HEK293 (cell line): ENCODE results near the gene ADM2.

Experiments used
- CTCF ChIA-PET: fragments of 350-600 bp; formaldehyde crosslinking; extraction: SDS; loops from one replicate; lab custom pipeline; 2021; ENCODE audit warnings: antibody characterized with exemption; lab: Yijun Ruan, JAX
- POLR2A ChIA-PET: fragments of 300-600 bp; formaldehyde crosslinking; extraction: SDS; loops from one replicate; lab custom pipeline; 2020; ENCODE audit warnings: antibody characterized with exemption, inconsistent platforms; lab: Yijun Ruan, JAX
- H3K27ac ChIP-seq: fragments of 200-500 bp; sonication (Bioruptor generic); 2 replicates; pipeline ENCODE4 v1.5.1; 2014; ENCODE audit warnings: low read depth, low read length, control low read depth, inconsistent platforms; ENCODE audit errors: extremely low read depth
- H3K36me3 ChIP-seq, 2 experiments: fragments of 200-500 bp in 1 of 2; sonication (Bioruptor generic) in 1 of 2; 1 replicate in 1 of 2; 2 replicates in 1 of 2; pipeline ENCODE4 v1.5.1; 2014 to 2017; ENCODE audit warnings: inconsistent platforms in 2 of 2, low read length in 2 of 2; ENCODE audit not compliant: control insufficient read depth in 2 of 2, insufficient read depth in 1 of 2
- H3K4me1 ChIP-seq: fragments of 200-500 bp; sonication (Bioruptor generic); 2 replicates; pipeline ENCODE4 v1.5.1; 2014; ENCODE audit warnings: mild to moderate bottlenecking, low read length, inconsistent platforms; ENCODE audit not compliant: control insufficient read depth, insufficient read depth
- H3K4me3 ChIP-seq: 2 replicates; pipeline ENCODE4 v1.5.1; 2011; ENCODE audit warnings: low read depth, mild to moderate bottlenecking, control low read depth, low read length, moderate library complexity
- H3K9me3 ChIP-seq: fragments of 200-500 bp; sonication (Bioruptor generic); 2 replicates; pipeline ENCODE4 v1.5.1; 2014; ENCODE audit warnings: low read depth, low read length, inconsistent platforms; ENCODE audit not compliant: control insufficient read depth, insufficient read depth
- EGR2 ChIP-seq: fragments of 450-650 bp; formaldehyde crosslinking; IDR thresholded peaks from 2 replicates; pipeline ENCODE4 v1.5.1; 2016; ENCODE audit warnings: low read depth, missing biosample characterization, missing genetic modification characterization
- GLIS1 ChIP-seq: fragments of 450-650 bp; formaldehyde crosslinking; IDR thresholded peaks from 2 replicates; pipeline ENCODE4 v1.5.1; 2016; ENCODE audit warnings: missing biosample characterization, missing genetic modification characterization
- HOXD13 ChIP-seq: sonication (generic); formaldehyde crosslinking; IDR thresholded peaks from 2 replicates; pipeline ENCODE4 v1.8.0; 2022; ENCODE audit warnings: missing genetic modification reagents, borderline replicate concordance
- OSR2 ChIP-seq: fragments of 450-650 bp; formaldehyde crosslinking; IDR thresholded peaks from 2 replicates; pipeline ENCODE4 v1.5.1; 2016; ENCODE audit warnings: missing biosample characterization, missing genetic modification characterization
- ZBTB44 ChIP-seq: fragments of 450-650 bp; IDR thresholded peaks from 2 replicates; pipeline ENCODE4 v1.5.1; 2018; ENCODE audit warnings: missing biosample characterization, mild to moderate bottlenecking, missing genetic modification characterization
- ZBTB48 ChIP-seq: fragments of 450-650 bp; formaldehyde crosslinking; IDR thresholded peaks from 2 replicates; pipeline ENCODE4 v1.5.1; 2016; ENCODE audit warnings: missing biosample characterization, missing genetic modification characterization
- ZFHX2 ChIP-seq: fragments of 450-650 bp; formaldehyde crosslinking; conservative IDR thresholded peaks from 2 replicates; pipeline ENCODE4 v1.5.1; 2016; ENCODE audit warnings: missing biosample characterization, missing genetic modification characterization
- ZFP69B ChIP-seq: fragments of 450-650 bp; formaldehyde crosslinking; IDR thresholded peaks from 2 replicates; pipeline ENCODE4 v1.5.1; 2016; ENCODE audit warnings: missing biosample characterization, missing genetic modification characterization
- ZIC2 ChIP-seq: fragments of 450-650 bp; formaldehyde crosslinking; IDR thresholded peaks from 2 replicates; pipeline ENCODE4 v1.5.1; 2016; ENCODE audit warnings: missing biosample characterization, missing genetic modification characterization
- ZNF223 ChIP-seq: fragments of 450-650 bp; formaldehyde crosslinking; IDR thresholded peaks from 2 replicates; pipeline ENCODE4 v1.5.1; 2016; ENCODE audit warnings: missing biosample characterization, missing genetic modification characterization
- ZNF248 ChIP-seq: fragments of 450-650 bp; formaldehyde crosslinking; IDR thresholded peaks from 2 replicates; pipeline ENCODE4 v1.5.1; 2017; ENCODE audit warnings: missing biosample characterization, missing genetic modification characterization
- ZNF26 ChIP-seq: fragments of 450-650 bp; formaldehyde crosslinking; IDR thresholded peaks from 2 replicates; pipeline ENCODE4 v1.5.1; 2016; ENCODE audit warnings: missing biosample characterization, missing genetic modification characterization
- ZNF37A ChIP-seq: fragments of 450-650 bp; IDR thresholded peaks from 2 replicates; pipeline ENCODE4 v1.5.1; 2018; ENCODE audit warnings: missing biosample characterization, missing genetic modification characterization
- ZNF416 ChIP-seq: fragments of 450-650 bp; formaldehyde crosslinking; IDR thresholded peaks from 2 replicates; pipeline ENCODE4 v1.5.1; 2016; ENCODE audit warnings: missing biosample characterization, missing genetic modification characterization
- ZNF473 ChIP-seq: fragments of 450-650 bp; formaldehyde crosslinking; IDR thresholded peaks from 2 replicates; pipeline ENCODE4 v1.5.1; 2017; ENCODE audit warnings: missing biosample characterization, missing genetic modification characterization
- ZNF544 ChIP-seq: fragments of 450-650 bp; formaldehyde crosslinking; IDR thresholded peaks from 2 replicates; pipeline ENCODE4 v1.5.0; 2017; ENCODE audit warnings: missing biosample characterization, missing genetic modification characterization
- ZNF548 ChIP-seq: fragments of 450-650 bp; formaldehyde crosslinking; IDR thresholded peaks from 2 replicates; pipeline ENCODE4 v1.5.1; 2016; ENCODE audit warnings: missing biosample characterization, missing genetic modification characterization
- ZNF560 ChIP-seq: fragments of 450-650 bp; formaldehyde crosslinking; IDR thresholded peaks from 2 replicates; pipeline ENCODE4 v1.5.1; 2017; ENCODE audit warnings: missing biosample characterization, missing genetic modification characterization, borderline replicate concordance
- ZNF610 ChIP-seq: fragments of 450-650 bp; formaldehyde crosslinking; IDR thresholded peaks from 2 replicates; pipeline ENCODE4 v1.5.1; 2016; ENCODE audit warnings: missing biosample characterization, missing genetic modification characterization, borderline replicate concordance
- ZNF624 ChIP-seq: fragments of 450-650 bp; formaldehyde crosslinking; IDR thresholded peaks from 2 replicates; pipeline ENCODE4 v1.5.1; 2017; ENCODE audit warnings: missing biosample characterization, missing genetic modification characterization
- ZNF701 ChIP-seq: fragments of 450-650 bp; formaldehyde crosslinking; IDR thresholded peaks from 2 replicates; pipeline ENCODE4 v1.5.1; 2016; ENCODE audit warnings: missing biosample characterization, missing genetic modification characterization
- ZNF777 ChIP-seq: fragments of 450-650 bp; formaldehyde crosslinking; IDR thresholded peaks from 2 replicates; pipeline ENCODE4 v1.5.1; 2017; ENCODE audit warnings: missing biosample characterization, missing genetic modification characterization, borderline replicate concordance
- TF ChIP-seq, protein P1 (sequence below): fragments of 450-650 bp; formaldehyde crosslinking; IDR thresholded peaks from 2 replicates; pipeline ENCODE4 v1.5.1; 2016; ENCODE audit warnings: missing biosample characterization, missing genetic modification characterization
- TF ChIP-seq, protein P2 (sequence below): fragments of 450-650 bp; formaldehyde crosslinking; IDR thresholded peaks from 2 replicates; pipeline ENCODE4 v1.5.1; 2016; ENCODE audit warnings: missing biosample characterization, missing genetic modification characterization

Gene ADM2

GRCh38 chr22:50517495-50518260 lies 36.3 kb downstream of the ADM2 start:
- ChIA-PET CTCF (interaction anchor here (0.7 to 1.9 kb wide), 2 partner anchors 8 to 11 kb away, joined by 3 to 13 read pairs; partner anchors contain the start of gene SCO2), POLR2A (interaction anchor here (1.0 to 3.2 kb wide), 2 partner anchors 8 to 9 kb away, joined by 5 to 12 read pairs; partner anchors contain the start of genes LMF2, NCAPH2 and SCO2)
- no peak overlapping the region for H3K4me3 ChIP-seq
- H3K9me3 ChIP-seq, result no peaks in the 10 kb centered on the region
- H3K27ac ChIP-seq, result no peak overlapping the region
- TF ChIP-seq ZIC2 (tag by site-specific recombination) (peak; percentile 52; the same call in 1 of the 2 replicates), ZNF701 (no peak), ZNF544 (tag by site-specific recombination) (no peak), ZNF624 (tag by site-specific recombination) (no peak), ZNF777 (tag by site-specific recombination) (no peak), ZNF416 (tag by site-specific recombination) (no peak), EGR2 (tag by site-specific recombination) (peak; percentile 57; the same call in 1 of the 2 replicates), ZNF548 (no peak), ZNF610 (tag by site-specific recombination) (no peak), ZNF37A (tag by site-specific recombination) (no peak), GLIS1 (tag by site-specific recombination) (peak; percentile 66; the same call in 1 of the 2 replicates), ZFHX2 (tag by site-specific recombination) (peak; percentile 42)
- TF ChIP-seq, protein P1, sequence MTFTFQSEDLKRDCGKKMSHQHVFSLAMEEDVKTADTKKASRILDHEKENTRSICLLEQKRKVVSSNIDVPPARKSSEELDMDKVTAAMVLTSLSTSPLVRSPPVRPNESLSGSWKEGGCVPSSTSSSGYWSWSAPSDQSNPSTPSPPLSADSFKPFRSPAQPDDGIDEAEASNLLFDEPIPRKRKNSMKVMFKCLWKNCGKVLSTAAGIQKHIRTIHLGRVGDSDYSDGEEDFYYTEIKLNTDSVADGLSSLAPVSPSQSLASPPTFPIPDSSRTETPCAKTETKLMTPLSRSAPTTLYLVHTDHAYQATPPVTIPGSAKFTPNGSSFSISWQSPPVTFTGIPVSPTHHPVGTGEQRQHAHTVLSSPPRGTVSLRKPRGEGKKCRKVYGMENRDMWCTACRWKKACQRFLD (tag by site-specific recombination), result no peak
- TF ChIP-seq, protein P2, sequence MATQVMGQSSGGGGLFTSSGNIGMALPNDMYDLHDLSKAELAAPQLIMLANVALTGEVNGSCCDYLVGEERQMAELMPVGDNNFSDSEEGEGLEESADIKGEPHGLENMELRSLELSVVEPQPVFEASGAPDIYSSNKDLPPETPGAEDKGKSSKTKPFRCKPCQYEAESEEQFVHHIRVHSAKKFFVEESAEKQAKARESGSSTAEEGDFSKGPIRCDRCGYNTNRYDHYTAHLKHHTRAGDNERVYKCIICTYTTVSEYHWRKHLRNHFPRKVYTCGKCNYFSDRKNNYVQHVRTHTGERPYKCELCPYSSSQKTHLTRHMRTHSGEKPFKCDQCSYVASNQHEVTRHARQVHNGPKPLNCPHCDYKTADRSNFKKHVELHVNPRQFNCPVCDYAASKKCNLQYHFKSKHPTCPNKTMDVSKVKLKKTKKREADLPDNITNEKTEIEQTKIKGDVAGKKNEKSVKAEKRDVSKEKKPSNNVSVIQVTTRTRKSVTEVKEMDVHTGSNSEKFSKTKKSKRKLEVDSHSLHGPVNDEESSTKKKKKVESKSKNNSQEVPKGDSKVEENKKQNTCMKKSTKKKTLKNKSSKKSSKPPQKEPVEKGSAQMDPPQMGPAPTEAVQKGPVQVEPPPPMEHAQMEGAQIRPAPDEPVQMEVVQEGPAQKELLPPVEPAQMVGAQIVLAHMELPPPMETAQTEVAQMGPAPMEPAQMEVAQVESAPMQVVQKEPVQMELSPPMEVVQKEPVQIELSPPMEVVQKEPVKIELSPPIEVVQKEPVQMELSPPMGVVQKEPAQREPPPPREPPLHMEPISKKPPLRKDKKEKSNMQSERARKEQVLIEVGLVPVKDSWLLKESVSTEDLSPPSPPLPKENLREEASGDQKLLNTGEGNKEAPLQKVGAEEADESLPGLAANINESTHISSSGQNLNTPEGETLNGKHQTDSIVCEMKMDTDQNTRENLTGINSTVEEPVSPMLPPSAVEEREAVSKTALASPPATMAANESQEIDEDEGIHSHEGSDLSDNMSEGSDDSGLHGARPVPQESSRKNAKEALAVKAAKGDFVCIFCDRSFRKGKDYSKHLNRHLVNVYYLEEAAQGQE (tag by site-specific recombination), result no peak
- peaks cover 2 to 78% of the 10 kb centered on the region in 2 experiments; a peak in 2 of 3 replicates for H3K36me3 ChIP-seq
- no peaks in the 10 kb centered on the region for H3K4me1 ChIP-seq

- Histone ChIP-seq H3K36me3 (peaks cover 0 to 82% of the 10 kb centered on the region in 2 experiments; a peak in 2 of 3 replicates), H3K4me3 (no peak overlapping the region), H3K4me1 (no peaks in the 10 kb centered on the region), H3K27ac (no peak overlapping the region), H3K9me3 (no peaks in the 10 kb centered on the region)
- TF ChIP-seq ZNF473 (tag by site-specific recombination) (no peak), ZBTB44 (tag by site-specific recombination) (no peak), ZNF223 (tag by site-specific recombination) (no peak), OSR2 (no peak), HOXD13 (CRISPR knock-in tag) (no peak), ZFP69B (no peak), ZBTB48 (no peak), ZNF26 (no peak), ZNF560 (tag by site-specific recombination) (no peak), ZNF701 (no peak), ZNF248 (tag by site-specific recombination) (no peak)
- CTCF ChIA-PET, result interaction anchor here (0.7 to 1.4 kb wide), 2 partner anchors 12 to 44 kb away, joined by 3 read pairs; partner anchors contain the start of gene SYCE3
- POLR2A ChIA-PET, result interaction anchor here (3.2 kb wide), 1 partner anchor 10 kb away, joined by 12 read pairs; the partner anchor contains the start of genes LMF2 and NCAPH2
Observed at GRCh38 chr22:50518606-50519005, 37.3 kb downstream of the ADM2 start.
